Myocyte (in vitro differentiated cells): ENCODE data around the gene ACTR2. TPM values are rescaled to one million over a fixed set of nuclear protein-coding genes. Genes with fewer than 3 reads are reported as not detected.

Source experiments
- DNase-seq: peaks from one replicate; pipeline ENCODE4 v3.0.0-alpha.2; 2012; ENCODE audit warnings: low read depth
- total RNA-seq: library from RNA; depleted of rRNA; stranded (reverse); fragments of >200 nt; gene quantifications from 2 replicates; pipeline ENCODE4 v1.2.3, GENCODE V29; 2014

The ACTR2 gene
- total RNA-seq, 1 donor from 2014 or later, result 62.7 TPM

DNA sequence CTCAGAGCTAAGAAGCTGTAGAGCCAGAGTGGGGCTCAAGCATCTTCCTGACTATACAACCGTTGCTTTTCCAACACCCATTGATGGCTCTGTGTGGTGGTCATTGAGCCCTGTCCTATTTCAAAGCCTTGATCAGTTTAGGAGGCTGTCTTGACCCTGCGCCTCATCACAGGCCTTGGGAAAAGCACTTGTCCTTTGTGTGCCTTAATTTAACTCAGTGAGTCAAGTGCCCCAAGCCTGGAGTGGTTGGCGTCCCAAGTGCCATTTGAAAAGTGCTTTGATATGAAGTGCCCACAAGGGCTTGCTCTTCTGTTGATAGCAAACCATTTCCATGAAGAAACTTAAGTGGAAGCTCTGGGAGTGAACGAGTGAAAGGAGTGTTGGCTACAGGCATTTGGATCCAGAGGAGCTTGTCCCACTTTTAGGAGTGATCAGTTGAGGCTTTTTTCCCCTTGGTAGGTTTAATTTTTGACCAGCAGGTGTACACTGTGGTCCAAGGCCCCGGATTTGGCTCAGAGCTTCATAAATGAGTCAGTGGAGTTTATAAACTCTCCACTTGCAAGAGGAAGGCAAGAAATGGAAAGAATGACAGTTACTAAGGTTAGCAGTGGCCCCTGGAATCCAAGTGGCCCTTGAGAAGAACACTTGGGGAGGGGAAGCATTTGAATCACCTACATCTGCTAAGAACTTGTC is 50.3 kb downstream of the ACTR2 start:
- DNase-seq, result peak; percentile 85

DNA sequence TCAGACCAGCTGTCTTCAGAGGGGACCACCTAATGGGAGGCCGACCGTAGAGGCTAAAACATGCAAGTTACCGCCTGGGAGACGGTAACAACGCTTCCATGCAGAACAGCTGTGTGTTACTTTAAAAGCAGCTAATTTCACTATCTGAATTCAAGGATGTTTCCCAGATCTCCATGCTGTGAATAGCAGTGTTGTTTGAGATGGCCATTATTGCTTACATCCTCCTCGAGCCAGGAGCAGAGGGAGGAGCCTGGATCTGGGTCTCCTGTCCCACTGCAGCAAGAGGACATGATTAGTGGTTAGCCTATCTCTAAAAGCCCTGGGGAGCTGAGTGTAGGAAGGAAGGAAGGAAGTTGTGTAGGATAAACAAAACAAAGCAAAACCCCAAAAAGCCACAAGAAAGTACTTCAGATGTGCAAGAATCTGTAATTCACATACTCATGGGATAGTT is 50.9 kb downstream of the ACTR2 start:
- DNase-seq, result no peak

- DNase-seq, result peak; percentile 59
Measured at GRCh38 chr2:65279756-65280155, 52.1 kb downstream of the ACTR2 start.

GRCh38 chr2:65281627-65282351 is 54.2 kb downstream of the ACTR2 start:
- DNase-seq, result peak; percentile 77

DNA sequence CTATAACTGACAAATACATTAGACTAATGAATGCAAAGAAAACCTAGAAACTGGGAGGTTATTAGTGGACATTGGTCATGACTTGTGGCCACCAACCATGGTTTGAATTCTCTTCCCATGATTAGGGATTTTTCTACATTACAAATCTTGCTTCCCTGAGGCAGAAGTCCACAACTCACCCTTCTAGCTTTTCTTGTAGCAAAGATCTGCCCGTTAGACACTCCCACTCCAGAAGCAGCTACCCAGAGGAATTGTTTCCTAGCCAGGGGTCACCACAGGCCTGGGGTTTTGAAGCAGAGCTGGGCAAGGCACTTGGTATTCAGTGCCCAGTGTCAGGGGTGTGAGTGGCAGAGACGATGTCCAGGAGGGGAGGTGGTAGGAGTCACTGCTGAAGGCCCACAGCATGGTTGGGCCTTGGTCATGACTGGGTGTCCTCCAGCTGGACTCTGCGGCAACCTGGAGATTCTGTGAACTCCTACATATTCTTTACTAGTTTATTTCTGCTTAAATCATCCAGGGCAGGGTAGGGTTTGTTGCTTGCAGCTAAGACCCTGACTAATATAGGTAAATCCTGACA is 54.9 kb downstream of the ACTR2 start:
- peak; percentile 47 for DNase-seq

DNA sequence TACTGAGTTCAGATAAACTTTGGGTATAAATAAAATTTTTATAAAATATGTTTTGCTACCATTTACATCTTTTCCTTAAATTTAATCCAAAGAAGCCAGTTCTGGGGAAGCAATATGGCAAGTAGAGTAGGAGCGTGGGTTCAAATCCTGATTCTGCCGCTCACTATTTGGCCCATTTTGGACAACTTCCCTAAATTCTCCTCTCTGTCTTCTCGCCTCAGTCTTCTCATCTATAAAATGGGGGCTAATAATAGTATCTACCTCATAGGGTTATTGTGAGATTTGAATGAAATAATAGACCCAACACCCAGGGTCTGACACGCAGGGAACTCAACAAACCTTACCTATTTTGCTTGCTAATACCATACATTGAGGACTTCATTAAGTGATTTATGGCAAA is 59.7 kb downstream of the ACTR2 start:
- no peak for DNase-seq

DNA sequence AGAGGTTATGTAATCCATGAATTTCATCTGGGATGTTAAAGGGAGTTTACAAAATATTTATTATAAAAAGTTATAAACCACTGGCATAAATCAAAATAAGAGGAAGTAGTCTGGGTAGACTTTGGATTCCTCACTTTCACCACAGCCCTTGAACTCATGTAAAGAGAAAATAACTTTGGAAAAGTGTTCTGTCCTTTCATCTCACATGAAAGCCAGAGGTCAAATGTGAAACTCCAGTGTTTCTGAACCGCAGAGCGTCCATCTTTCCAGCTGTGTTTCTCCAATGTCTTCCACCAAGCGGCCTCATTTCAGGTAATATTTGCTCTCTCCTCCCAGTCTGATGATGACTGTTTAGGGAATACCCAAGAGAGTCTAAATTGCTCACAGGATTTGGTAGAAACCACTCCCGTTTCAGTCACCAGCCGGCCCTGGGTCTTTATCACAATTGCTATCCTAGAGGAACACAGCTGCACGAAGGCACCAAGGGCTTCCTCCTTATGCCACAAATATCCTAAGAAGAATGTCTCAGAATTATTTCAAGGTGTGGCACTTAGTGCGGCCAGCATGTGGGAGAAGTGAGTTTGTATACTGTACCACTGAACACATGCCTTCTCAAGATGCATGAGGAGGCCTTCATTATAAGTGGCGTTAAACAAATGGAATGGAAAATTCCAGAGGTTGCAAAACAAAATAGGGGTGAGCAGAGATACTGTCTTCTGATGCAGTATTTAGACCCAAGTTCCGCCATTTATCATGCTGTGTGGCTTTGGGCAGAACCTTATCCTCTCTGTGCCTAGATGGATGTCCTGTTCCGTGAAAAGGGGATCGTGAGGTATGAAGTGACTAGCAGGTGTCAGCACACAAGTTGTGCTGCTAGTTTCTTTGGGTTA is 63.8 kb downstream of the ACTR2 start:
- DNase-seq, result peak; percentile 55

- DNase-seq, result no peak
Measured at GRCh38 chr2:65292106-65292400, 64.4 kb downstream of the ACTR2 start.

DNA sequence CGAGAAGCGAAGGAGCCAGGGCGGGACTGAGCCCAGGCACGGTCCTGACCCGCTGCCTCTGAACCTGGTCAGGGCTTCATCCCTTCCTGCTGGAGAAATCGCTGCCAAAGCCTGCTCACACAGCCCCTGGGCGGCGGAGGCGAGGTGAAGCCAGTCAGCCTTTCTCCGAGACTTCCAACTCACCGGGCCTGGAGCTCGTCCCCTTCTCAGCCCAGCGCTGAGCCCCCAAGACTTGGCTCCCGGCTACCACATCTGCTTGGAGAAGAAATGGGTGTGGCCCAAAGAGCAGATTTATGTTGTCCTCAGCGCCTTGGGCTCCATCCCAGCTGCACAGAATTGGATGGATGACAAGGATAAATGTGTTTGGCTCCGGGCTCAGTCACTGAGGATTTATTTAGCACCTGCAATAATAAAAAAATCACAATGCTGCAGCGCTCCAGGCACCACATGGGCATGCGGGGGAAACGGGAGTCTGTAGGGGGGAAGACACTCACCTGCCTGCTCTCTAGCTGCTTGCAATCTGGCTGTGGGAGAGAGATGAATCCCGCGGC is 64.9 kb downstream of the ACTR2 start:
- no peak for DNase-seq

DNA sequence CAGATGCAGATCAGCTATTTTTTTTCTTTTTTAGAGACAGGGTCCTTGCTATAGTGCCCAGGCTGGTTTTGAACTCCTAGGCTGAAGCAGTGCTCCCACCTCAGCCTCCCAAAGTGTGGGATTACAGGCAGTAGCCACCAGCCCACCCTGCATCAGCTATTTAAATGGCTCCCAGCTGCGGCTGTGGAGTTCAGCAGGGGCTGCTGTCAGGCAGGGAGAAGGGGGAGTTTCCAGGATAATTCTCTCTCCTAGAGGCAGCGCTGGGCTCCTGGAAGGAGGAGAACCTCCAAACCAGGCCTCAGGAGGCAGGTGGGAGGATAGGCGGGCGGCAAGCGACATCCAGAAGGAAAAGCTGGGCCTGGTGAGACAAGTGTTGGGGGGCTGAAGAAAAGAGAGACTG is 65.7 kb downstream of the ACTR2 start:
- DNase-seq, result no peak

DNA sequence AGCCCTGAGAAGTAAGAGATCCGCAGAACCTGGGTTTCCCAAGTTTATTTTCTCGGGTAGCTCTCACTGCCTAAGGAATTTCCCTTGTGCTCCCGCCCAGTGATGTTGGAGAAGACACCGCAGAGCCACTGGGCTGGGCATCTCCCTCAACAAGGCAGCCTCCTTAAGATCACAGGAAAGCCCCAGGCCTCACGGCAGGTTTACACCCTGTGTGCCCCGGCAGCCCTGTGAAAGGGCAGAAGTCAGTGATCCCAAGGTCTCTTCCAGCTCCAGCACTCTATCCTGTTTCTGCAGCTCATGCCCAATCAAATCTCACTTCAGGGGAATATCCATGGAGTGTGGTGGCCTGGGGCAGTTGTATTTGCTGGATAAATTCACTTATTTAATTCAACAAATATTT is 66.5 kb downstream of the ACTR2 start:
- no peak for DNase-seq

DNA sequence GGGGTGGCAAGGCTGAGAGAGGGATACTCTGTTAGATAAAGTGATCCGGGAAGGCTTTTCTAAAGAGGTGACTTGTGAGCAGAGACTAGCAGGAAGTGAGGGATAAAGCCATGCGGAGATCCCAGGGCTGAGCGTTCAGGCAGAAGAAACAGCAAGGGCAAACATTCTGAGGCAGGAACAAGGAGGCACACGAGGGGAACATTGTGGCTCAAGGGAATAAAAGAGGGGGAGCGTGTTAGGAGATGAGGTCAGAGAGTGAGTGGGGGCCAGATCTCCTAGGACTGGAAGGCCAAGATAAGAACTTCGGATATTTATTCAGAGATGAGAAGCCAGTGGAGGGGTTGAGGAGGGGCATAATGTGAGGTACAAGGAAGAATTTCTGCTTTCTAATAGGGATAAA is 67.1 kb downstream of the ACTR2 start:
- no peak for DNase-seq

DNA sequence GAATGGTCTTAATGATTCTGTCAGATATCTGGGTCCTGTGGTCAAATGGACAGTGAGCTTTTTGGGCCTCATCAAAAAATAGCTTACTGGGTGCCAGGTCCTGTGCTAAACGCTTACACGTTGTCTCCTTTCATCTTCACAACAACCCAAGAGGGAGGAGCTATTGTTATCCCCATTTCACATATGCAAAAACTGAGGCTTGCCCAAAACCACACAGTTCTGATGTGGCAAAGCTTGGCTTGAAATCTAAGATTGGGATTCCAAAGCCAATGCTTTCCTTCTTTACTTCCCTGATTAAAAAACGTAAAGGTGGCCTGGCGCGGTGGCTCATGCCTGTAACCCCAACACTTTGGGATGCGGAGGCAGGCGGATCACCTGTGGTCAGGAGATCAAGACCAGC is 69.3 kb downstream of the ACTR2 start:
- no peak for DNase-seq

DNA sequence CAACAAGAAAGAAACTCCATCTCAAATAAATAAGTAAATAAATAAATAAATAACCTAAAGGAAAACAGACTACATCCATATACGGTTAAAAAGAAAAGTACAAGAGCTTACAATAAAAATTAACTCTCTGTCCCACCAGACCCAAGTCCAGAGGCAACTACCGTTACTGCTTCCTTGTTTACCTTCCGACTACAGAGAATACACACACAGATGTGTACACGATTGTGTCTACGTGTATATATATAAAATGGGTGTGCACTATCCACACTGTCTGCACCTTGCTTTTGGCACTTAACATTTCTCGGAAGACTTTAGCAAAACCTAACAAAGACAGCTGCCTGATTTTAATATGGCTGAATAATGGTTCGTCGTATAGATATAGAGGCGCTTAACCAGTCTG is 69.9 kb downstream of the ACTR2 start:
- DNase-seq, result no peak

DNA sequence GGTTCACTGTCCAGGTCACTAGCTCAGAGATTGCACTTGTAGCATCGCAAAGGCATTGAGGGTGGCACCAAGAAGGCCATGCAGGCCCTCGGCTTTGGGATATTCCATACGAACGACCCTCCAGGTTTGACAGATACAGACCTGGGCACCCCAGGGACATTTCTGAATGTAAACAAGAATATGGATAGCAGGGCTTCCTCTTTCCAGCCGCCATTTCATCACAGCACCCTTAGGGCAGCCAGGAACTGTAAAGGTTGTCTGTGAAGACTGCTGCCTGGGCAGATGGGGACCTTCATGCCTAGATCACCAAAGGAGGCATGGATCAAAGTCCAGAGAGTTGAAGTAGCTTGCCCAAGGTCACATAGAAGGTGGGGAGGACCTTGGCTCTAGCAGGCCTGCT is 70.5 kb downstream of the ACTR2 start:
- DNase-seq, result no peak

GRCh38 chr2:65299246-65299645 is 71.6 kb downstream of the ACTR2 start:
- peak; percentile 89 for DNase-seq

- DNase-seq, result peak; percentile 85
Measured at GRCh38 chr2:65300134-65300760, 72.6 kb downstream of the ACTR2 start.

DNA sequence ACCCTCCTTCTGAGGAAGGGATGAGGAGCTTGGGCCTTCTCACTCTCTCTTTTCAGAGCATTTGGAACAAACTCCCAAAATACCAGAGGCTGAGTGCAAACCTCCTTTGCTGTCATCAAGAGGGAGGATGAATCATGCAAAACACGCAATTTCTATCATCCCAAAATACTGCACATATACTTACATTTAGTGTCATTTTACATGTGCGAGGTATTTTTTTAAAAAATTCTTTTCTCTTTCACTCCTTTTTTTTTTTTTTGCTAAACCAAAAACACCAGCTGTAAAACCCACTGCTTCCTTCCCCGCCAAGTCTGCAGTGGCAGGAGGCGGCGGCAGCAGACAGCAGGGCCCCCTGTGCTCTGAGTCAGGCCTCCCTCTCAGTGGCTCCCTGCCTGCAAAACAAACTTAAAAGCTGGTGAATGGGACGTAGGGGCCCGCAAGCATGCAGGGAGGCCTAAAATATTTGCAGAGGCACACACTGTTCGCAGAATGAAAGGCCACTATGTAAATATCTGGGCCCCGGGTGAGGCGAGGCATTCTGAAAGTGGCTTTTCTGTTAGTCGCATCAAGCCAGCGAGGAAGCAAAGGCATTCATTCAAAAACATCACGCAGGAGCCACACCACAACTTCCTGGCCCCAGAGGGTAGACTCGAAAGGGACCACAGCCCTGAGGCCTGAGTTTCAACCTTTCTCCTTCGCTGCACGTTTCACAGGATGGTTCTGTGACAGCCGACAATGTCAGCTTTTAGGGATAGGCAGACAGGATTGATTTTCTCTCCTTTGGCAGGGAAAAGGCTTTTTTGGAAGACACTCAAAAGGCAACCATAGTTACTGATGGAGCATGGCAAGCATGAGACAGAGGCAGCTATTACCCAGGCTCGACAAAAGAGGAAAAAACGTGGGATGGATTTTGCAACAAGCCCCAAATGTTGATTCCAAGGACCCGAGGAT is 73.4 kb downstream of the ACTR2 start:
- DNase-seq, result peak; percentile 78

DNA sequence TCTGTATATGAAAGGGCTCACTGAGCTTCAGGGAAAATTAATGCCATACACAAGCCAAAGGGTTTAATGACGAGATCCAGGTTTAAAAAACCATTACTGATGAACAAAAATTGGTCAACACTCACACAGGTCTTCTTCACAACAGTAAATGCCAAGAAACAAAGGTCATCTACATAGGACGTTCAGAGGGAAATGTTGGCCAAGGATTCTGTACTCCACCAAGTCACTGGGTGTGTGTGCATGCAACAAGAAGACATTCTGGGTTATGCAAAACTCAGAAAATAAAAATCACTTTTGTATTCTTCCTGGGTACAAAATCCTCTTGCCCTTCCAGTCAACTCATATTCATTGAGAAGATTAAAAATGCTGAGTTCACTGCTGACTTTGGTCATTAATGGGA is 78.3 kb downstream of the ACTR2 start:
- DNase-seq, result no peak

DNA sequence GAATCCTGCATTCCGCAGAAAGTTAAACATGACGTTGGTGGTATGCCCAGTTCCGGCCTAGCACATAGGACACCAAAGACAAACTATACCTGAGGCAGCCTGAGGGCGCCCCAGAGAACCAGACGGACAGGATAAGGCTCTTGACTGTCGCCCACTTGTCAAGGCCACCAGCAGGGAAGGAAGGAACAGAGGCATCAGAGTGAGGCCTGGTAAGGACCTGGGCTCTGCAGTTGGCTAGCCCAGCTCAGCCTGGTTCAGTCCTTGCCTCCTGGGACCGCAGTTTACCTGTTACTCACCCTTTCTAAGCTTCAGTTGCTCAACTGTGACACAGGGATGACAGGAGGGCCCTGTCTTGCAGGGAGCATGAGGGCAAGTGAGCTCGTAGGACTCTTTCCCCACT is 82.1 kb downstream of the ACTR2 start:
- DNase-seq, result no peak
